IPS-18c (cell line): ENCODE data around the gene NUTM2F.
"Not testable (repeated sequence)": the region's sequence is repeated elsewhere in the genome, so short reads cannot be mapped to it uniquely, and the experiment has no call there.

Experiments
- H3K4me3 ChIP-seq: 2 replicates; pipeline ENCODE4 v1.7.0; 2013; ENCODE audit warnings: low read depth, mild to moderate bottlenecking, low read length, moderate library complexity; ENCODE audit not compliant: insufficient read depth
- H3K9me3 ChIP-seq: one replicate; pipeline ENCODE4 v1.6.1; 2013; ENCODE audit warnings: mild to moderate bottlenecking, low read length, moderate library complexity; ENCODE audit not compliant: control insufficient read depth, insufficient read depth

The NUTM2F gene

DNA sequence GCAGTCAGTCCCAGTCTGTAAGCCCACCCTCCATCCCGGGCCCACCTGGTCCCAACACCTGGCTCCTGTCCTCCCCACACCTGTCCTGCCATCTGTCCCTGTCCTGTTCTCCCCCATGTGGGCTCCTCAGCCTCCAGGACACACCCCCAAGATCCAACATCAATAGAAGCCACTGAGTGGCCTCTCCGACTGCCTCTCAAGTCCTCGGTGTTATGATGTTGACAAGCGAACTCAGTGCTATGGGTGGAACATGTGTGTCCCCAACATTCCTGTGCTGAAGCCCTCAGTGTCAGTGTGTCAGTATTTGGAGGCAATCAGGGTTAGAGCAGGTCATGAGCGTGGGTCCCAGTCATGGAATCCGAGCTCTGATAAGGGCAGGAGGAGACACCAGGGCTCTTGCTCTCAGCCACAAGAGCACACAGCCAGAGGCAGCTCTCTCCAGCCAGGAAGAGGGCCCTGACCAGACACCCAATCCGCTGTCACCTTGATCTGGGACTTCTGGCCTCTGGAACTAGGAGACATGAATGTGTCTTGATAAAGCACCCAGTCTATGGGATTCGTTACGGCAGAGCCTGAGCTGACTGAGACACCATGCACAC is 6.0 kb downstream of the NUTM2F start:
- not testable (repeated sequence) for H3K9me3 ChIP-seq, H3K4me3 ChIP-seq

DNA sequence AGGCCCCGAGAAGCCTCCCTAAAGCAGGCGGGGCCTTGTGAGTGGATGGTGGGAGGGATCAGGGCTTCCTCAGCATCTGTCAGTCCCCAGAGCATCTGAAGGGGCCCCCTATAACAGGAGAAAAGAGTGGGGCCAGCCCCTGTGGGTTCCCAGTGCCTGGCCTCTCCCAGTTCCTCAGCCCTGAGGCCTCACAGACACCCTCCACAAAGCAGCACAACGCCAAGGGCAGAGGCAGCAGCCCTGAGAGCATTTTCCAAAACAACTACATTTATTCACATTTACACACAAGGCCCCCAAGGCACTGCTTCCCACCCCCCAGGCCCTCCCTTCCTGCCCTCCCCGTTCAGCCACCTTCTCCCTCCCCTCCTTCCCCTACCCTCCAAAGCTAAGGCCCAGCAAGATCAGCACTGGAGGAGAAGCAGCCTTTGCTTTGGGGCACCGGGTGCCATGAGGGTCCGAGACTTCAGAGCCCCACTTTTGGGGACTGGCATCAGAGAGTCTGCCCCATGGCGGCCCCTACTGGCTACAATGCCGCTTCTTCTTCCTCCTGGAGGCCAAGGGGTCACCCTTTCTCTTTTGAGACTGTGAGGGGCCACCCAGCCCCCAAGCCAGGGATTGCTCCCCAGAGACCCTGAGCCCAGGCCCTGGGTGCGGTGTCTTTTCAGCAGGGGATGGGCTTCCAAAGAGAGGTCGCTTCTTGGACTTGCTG is 10.3 kb downstream of the NUTM2F start:
- not testable (repeated sequence) for H3K4me3 ChIP-seq, H3K9me3 ChIP-seq

DNA sequence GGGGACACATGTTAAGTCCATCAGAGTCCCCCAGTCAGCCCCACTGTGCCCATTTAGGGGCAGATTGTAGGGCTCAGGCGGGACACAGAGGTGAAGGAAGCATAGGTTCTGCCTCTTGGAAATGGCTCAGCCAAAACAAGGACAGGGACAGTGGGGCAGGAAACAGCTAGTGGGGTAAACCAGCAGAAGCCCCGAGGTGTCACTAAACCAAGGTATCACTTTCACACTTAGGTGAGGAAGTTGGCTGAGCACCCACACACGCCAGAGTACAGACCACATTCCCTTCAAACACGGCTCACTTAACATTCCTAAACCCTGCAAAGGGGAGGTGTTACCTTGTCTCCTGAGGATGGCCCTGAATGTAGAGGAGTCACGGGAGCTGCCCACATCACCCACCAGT is 12.2 kb downstream of the NUTM2F start:
- not testable (repeated sequence) for H3K4me3 ChIP-seq, H3K9me3 ChIP-seq

DNA sequence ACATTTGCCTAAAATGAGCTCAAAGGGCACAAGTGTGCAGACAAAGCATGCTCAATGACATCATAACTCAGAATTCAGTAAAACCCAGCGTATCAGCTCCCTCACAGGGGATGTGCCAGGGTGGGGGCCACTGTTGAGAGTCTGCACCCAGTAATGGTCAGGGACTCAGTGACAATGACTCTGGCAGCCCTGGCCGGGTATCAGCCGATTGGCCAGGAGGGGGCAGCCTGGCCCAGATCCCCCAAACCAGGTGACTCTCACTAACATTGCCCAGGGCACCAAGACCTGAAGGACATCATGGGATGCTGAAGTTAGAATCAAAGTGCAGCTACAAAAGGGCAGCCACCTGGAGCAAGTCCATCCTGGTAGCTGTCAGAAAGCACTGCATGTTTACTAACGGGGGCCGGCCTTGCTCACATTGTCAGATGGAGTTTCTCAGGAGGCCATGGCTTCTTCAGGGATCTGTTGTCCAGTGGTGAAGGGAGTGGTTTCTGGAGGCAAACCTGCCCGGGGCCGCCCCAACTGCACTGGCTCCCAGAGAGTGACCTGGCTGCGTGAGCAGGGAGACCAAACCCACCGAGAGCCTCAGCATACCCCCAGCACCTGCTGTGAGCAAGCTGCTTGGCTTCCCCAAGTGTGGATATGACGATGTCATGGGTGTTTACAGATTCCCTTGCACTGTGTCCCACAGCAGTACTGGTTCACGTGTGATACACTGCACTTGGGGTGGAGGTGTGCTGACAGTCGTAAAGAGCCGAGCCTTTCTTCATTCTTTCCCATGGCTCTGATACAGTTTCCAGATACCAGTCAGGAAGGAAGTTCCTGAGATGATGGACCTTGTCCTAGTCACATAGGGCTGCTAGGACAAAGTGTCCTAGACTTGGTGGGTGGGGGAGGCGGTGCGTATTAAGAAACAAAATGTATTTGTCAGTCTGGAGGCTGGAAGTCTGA is 13.1 kb downstream of the NUTM2F start:
- not testable (repeated sequence) for H3K4me3 ChIP-seq, H3K9me3 ChIP-seq

DNA sequence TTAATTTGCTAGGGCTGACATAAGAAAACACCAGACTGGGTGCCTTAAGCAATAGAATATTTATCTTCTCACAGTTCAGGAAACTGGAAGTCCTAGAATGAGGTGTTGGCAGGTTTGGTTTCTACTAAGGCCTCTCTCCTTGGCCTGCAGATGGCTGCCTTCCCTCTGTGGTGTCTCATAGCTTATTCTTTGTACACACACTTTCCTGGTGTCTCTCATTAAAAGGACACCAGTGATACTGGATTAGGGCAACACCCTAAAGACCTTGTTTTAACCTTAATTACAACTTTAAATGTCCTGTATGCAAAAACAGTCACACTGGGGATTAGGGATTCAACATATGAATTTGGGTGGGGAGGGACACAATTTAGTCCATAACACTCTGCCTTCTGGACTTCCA is 25.1 kb downstream of the NUTM2F start:
- H3K9me3 ChIP-seq, result no peaks in the 10 kb centered on the region
- no peak overlapping the region for H3K4me3 ChIP-seq

DNA sequence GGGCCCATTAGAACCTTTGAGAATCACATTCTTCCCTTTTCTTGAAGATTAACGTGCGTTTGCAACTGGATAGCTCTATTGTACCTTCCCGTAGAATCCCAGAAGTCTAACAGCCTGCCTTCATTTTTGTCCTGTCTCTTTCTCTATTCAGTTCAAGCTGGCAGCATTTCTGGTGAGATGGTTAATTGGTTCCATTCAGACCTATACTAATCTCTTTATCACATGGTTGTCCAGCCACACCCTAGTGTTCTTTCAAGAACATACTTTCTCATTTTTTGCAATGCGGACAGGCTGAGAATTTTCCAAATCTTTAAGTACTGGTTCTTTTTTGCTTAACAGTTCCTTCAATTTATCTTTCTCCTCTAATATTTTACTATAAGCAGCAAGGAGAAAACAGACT is 26.0 kb downstream of the NUTM2F start:
- no peaks in the 10 kb centered on the region for H3K9me3 ChIP-seq
- H3K4me3 ChIP-seq, result no peak overlapping the region

DNA sequence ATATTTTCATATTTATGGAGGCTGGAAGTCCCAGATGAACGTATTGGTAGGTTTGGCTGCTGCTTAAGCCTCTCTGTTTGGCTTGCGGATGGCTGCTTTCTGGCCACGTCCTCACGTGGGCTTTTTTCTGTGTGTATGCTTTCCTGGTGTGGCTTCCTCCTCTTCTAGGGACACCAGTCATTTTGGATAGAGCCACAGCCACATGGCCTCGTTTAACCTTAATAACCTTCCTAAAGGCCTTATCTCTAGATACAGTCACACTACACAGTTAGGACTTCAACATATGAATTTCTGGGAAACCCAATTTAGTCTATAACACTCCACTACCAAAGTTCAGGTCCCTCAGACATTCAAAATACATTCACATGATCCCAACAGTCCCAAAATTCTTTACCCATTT is 26.9 kb downstream of the NUTM2F start:
- Histone ChIP-seq H3K9me3 (no peaks in the 10 kb centered on the region), H3K4me3 (no peak overlapping the region)

DNA sequence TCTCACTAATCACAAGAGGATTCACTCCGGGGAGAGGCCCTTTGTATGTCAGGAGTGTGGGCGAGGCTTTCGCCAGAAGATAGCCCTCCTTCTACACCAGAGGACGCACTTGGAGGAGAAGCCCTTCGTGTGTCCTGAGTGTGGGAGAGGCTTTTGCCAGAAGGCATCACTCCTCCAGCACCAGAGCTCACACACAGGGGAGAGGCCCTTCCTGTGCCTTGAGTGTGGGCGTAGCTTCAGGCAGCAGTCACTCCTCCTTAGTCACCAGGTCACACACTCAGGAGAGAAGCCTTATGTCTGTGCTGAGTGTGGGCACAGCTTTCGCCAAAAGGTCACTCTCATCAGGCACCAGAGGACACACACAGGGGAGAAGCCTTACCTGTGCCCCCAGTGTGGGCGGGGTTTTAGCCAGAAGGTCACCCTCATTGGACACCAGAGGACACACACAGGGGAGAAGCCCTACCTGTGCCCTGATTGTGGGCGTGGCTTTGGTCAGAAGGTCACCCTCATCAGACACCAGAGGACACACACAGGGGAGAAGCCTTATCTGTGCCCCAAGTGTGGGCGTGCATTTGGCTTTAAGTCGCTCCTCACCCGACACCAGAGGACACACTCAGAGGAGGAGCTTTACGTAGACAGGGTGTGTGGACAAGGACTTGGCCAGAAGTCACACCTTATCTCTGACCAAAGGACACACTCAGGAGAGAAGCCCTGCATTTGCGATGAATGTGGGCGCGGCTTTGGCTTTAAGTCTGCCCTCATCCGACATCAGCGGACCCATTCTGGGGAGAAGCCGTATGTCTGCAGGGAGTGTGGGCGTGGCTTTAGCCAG is 27.8 kb downstream of the NUTM2F start:
- no peak overlapping the region for H3K4me3 ChIP-seq

DNA sequence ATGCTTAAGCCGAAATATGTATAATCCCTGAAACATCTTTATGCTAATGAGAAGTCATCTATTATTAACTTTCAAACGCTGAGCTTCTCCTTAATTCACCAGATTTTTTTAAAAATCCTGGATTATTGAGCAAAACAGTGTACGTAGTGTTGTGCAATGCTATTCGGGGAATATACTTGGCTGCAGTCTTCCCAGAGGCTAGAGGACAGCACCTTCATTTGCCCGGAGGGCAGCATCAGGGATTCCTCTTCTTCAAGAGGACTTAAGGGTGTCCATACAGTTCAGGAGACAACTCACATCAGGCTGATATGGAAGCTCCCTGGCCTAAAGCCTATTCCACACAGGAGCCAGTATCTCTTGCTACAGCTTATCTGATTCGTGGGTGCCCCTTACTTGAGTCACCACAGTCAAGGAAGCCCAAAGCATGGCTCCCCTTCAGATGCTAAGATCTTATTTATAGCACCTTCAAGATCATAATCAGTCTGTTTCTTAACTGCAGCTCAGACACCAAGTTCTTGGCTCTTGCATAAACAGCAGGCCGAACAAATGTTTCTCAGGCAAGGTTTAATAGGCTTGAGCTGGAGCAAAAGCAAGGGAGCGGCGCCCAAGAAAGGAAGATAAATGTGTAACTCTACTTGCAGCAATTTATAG is 29.4 kb downstream of the NUTM2F start:
- Histone ChIP-seq H3K4me3 (no peak overlapping the region), H3K9me3 (no peaks in the 10 kb centered on the region)

More for the DNA sequence above, 27.8 kb downstream of the NUTM2F start:
- no peaks in the 10 kb centered on the region for H3K9me3 ChIP-seq

DNA sequence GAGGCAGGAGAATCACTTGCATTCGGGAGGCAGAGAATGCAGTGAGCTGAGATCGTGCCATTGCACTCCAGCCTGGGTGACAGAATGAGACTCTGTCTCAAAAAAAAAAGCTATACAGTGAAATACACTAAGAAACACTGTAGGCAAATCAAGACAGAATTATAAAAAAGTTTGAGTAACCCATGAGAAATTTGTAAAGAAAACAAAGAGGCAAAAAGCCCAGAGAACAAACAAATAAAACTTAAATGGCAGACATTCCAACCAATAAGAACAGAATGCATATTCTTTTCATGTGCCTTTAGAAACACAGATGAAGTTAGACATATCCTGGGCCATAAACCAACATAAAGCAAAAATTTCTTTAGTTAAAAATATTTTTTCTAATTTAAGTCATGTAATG is 38.8 kb downstream of the NUTM2F start:
- Histone ChIP-seq H3K4me3 (no peak overlapping the region), H3K9me3 (no peaks in the 10 kb centered on the region)

DNA sequence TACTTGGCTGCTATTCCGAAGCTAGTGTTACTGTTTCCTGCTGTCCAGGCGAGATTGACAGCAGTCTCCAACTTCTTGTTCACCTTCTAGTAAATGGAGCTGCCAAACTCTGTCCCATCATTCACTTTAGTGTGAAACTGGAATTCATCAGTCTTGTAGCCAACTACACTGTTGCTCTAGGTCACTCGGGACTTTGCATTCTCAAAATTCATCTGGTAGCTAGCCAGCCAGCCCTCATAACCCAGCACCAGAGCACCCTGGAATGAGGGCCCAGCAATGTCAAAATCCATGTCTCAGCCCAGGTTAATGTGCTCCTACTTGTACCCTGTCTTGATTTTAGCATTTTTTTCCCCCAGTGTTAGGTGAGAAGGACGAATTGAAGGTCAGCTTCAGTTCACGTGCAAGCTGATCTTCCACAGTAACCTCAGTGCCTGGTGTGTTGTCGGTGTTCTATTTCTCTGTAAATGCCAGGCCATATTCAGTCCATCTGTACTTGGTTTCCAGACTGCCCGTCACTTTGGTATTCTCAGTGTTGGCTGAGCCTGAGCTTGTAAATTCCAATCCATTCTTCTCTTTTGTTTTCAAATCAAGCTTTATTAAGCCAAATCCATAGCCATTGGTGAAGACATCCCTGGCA is 40.4 kb downstream of the NUTM2F start:
- H3K4me3 ChIP-seq, result no peak overlapping the region
- no peaks in the 10 kb centered on the region for H3K9me3 ChIP-seq

DNA sequence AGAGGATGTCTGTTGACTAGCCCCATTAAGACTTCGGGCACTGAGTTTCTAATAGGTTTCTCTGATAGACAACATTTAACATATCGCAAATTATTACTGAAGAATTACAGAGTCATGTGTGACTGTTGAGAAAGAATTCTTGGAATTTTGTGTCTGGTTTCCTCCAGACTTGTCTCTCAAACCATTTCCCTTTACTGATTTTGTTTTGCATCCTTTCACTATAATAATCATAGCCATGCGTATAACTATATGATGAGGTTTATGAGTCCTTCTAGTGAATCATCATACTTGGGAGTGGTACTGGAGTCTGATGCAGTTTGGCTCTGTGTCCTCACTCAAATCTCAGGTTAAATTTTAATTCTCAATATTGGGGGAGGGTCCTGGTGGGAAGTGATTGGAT is 42.3 kb downstream of the NUTM2F start:
- no peak overlapping the region for H3K4me3 ChIP-seq
- no peaks in the 10 kb centered on the region for H3K9me3 ChIP-seq

DNA sequence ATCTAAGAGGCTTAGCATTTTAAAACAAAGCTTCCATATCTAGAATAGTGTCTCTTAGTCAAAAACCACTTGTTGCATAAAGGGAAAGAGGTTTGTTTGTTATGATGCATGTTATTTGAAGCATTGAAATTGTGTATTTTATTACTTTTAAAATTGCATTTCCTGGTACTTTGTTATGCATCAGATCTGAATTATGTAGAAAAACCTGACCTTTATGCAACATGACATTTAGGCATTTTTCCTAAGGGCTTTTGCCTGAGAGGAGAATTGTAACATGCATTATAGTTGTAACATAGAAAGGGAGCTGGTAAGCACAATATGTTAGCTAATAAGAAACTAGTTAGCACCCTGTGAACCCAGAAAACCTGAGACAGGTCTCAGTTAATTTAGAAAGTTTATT is 47.3 kb downstream of the NUTM2F start:
- Histone ChIP-seq H3K9me3 (no peaks in the 10 kb centered on the region), H3K4me3 (no peak overlapping the region)

DNA sequence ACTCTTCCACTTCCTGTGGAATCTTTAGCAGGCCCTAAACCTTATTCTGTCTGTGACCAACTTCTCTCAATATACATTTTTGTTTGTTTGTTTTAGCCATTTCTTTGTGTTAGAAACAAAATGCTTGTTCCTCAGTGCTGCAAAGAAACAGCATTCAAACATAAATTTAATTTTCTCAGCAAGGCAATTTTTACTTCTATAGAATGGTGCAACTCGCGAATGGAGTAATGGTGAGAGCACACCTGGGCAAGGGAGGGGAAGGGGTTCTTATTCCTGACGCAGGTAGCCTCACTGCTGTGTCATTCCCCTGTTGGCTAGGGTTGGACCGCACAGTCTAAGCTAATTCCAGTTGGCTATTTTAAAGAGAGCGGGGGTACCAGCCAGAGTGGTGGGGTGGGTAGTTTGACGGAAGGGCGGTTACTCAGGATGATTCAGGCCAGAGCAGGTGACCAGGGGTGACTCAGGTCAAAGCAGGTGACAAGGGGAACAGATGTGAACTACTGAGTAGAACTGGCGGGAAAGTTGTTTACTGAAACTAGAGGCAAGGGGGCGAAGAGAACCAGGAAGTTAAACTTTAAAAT is 47.9 kb downstream of the NUTM2F start:
- no peaks in the 10 kb centered on the region for H3K9me3 ChIP-seq
- no peak overlapping the region for H3K4me3 ChIP-seq

DNA sequence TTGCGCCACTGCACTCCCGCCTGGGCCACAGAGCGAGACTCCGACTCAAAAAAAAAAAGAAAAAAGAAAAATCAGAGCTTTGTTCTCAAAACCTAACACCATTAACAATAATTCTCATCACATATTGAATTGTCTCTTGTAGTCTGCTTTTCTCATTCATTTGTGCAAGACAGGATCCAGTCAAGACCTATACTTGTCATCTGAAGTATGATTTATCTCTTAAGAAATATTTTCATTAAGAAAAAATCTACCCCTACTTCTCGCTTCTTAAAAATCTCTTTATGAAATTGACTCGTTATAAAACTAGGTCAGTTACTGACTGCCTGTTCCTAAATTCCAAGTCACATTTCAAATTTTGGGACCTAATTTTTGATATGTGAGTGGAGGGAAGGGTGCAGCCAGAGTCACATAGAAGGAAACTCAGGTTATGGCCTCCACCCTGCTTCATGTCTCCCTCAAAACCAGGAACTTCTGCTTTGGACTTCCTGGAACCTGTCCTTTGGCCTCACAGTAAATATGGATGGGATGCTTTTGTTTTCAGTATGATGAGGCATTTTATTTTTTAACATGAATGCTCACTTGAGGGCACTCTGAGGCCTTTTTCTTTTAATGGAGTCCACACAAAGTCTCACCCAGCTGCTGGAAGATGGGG is 50.4 kb downstream of the NUTM2F start:
- Histone ChIP-seq H3K4me3 (no peak overlapping the region), H3K9me3 (no peaks in the 10 kb centered on the region)

DNA sequence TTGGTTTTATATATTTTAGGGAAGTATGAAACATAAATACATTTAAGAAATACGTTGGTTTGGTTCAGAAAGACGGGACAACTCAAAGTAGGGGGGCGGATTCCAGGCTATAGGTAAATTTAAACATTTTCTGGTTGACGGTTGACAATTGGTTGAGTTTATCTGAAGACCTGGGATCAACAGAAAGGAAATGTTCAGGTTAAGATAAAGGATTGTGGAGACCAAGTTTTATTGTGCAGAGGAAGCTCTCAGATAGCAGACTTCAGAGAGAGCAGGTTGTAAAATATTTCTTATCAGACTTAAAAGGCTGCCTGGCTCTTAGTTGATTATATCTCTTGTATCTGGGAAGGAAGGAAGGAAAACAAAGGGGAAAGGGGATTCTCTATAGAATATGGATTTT is 51.4 kb downstream of the NUTM2F start:
- H3K9me3 ChIP-seq, H3K4me3 ChIP-seq: not testable (repeated sequence)
